Measurements from ENCODE around the gene PLEKHH2.

DNA sequence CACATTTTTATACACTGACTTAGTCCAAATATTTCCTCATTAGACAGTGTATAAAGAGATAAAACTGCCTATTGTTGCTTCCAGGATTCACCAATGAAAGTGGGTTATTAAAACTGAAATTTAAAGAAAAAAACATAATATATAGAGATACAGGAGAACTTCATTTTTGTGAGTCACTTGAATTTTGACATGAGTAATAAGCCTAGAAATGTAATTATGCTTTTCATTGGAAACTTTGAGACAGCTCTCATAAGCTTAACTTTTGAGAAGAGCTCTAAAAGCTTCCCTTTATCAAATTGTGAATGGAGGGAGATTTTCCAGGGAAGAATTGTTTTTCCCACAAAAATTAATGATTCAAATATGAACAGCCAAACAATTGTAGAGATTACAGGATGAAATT lies 150.8 kb downstream of the PLEKHH2 start:
- TF ChIP-seq POLR2A (IDR thresholded peaks at IDR 0.05), result no peak
- TF ChIP-seq, protein P1, sequence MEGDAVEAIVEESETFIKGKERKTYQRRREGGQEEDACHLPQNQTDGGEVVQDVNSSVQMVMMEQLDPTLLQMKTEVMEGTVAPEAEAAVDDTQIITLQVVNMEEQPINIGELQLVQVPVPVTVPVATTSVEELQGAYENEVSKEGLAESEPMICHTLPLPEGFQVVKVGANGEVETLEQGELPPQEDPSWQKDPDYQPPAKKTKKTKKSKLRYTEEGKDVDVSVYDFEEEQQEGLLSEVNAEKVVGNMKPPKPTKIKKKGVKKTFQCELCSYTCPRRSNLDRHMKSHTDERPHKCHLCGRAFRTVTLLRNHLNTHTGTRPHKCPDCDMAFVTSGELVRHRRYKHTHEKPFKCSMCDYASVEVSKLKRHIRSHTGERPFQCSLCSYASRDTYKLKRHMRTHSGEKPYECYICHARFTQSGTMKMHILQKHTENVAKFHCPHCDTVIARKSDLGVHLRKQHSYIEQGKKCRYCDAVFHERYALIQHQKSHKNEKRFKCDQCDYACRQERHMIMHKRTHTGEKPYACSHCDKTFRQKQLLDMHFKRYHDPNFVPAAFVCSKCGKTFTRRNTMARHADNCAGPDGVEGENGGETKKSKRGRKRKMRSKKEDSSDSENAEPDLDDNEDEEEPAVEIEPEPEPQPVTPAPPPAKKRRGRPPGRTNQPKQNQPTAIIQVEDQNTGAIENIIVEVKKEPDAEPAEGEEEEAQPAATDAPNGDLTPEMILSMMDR (IDR thresholded peaks at IDR 0.05), result no peak

All from adrenal gland (tissue), 5 donors.